ENCODE results near the gene NOS1.
"Not testable (repeated sequence)": the region's sequence is repeated elsewhere in the genome, so short reads cannot be mapped to it uniquely, and the experiment has no call there.

Gene NOS1

GRCh38 chr12:117243488-117243887 lies 117.9 kb downstream of the NOS1 start:
- DNase-seq: no peak

- DNase-seq: no peak
These were observed 119.7 kb downstream of the NOS1 start for GRCh38 chr12:117241697-117242096.

- DNase-seq: peak; percentile 84
These were observed 121.2 kb downstream of the NOS1 start for GRCh38 chr12:117240081-117240755.

GRCh38 chr12:117236456-117237001 lies 124.9 kb downstream of the NOS1 start:
- peak; percentile 94 for DNase-seq

GRCh38 chr12:117235261-117235660 lies 126.2 kb downstream of the NOS1 start:
- DNase-seq: no peak

- DNase-seq: no peak
These were observed 127.0 kb downstream of the NOS1 start for GRCh38 chr12:117234441-117234840.

GRCh38 chr12:117231750-117232149 lies 129.7 kb downstream of the NOS1 start:
- no peak for DNase-seq

- no peak for DNase-seq
These were observed 133.2 kb downstream of the NOS1 start for GRCh38 chr12:117228239-117228638.

GRCh38 chr12:117227000-117227653 lies 134.3 kb downstream of the NOS1 start:
- no peak for DNase-seq

- DNase-seq: no peak
These were observed 134.9 kb downstream of the NOS1 start for GRCh38 chr12:117226505-117226904.

- no peak for DNase-seq
These were observed 136.2 kb downstream of the NOS1 start for GRCh38 chr12:117225179-117225578.

GRCh38 chr12:117220947-117221346 lies 140.5 kb downstream of the NOS1 start:
- not testable (repeated sequence) for DNase-seq

- DNase-seq: no peak
These were observed 143.3 kb downstream of the NOS1 start for GRCh38 chr12:117218149-117218548.

- no peak for DNase-seq
These were observed 144.7 kb downstream of the NOS1 start for GRCh38 chr12:117216686-117217085.

GRCh38 chr12:117214797-117215196 lies 146.6 kb downstream of the NOS1 start:
- DNase-seq: no peak

GRCh38 chr12:117213295-117213808 lies 148.1 kb downstream of the NOS1 start:
- no peak for DNase-seq

GRCh38 chr12:117212563-117213190 lies 148.7 kb downstream of the NOS1 start:
- DNase-seq: peak; percentile 86

GRCh38 chr12:117210266-117210918 lies 151.0 kb downstream of the NOS1 start:
- DNase-seq: no peak

GRCh38 chr12:117209626-117210025 lies 151.8 kb downstream of the NOS1 start:
- no peak for DNase-seq

- DNase-seq: no peak
These were observed 152.5 kb downstream of the NOS1 start for GRCh38 chr12:117208811-117209455.

- no peak for DNase-seq
These were observed 153.2 kb downstream of the NOS1 start for GRCh38 chr12:117208206-117208605.

- DNase-seq: no peak
These were observed 153.8 kb downstream of the NOS1 start for GRCh38 chr12:117207675-117208074.

GRCh38 chr12:117202556-117202955 lies 158.9 kb downstream of the NOS1 start:
- no peak for DNase-seq

All from NCI-H1694 (cell line).